IMR-90 (cell line): ENCODE results near the gene MUC5B. TPM values are rescaled to one million over a fixed set of nuclear protein-coding genes. Genes with fewer than 3 reads are reported as not detected.

Source experiments
- ATAC-seq: fragments of 200-7000 bp; cut with Tn5 transposase; 2 replicates; pipeline ENCODE4 v1.9.1; 2020; ENCODE audit warnings: low read depth, mild to moderate bottlenecking, moderate library complexity
- BruUV-seq: library from RNA; stranded (reverse); fragments of 400-500 nt; replicated peaks from 2 replicates; lab custom pipeline; 2021; lab: Mats Ljungman, UMichigan
- CTCF ChIA-PET: fragments of 300-600 bp; formaldehyde crosslinking; extraction: SDS; loops from one replicate; lab custom pipeline; 2021; ENCODE audit warnings: antibody characterized with exemption; lab: Yijun Ruan, JAX
- POLR2A ChIA-PET: fragments of 300-600 bp; sonication (Branson Sonifier 250); formaldehyde crosslinking; loops from one replicate; lab custom pipeline; 2022; ENCODE audit warnings: antibody characterized with exemption; ENCODE audit not compliant: unreplicated experiment; lab: Charles Lee
- DNase-seq: peaks from one replicate; pipeline ENCODE4 v3.0.0; 2013
- H2AFZ ChIP-seq: replicated peaks from 2 replicates; pipeline ENCODE3; 2013; ENCODE audit warnings: low read length, mild to moderate bottlenecking; ENCODE audit not compliant: poor library complexity
- H2AK5ac ChIP-seq: 2 replicates; pipeline ENCODE4 v1.6.1; 2013; ENCODE audit warnings: low read depth, low read length, inconsistent platforms
- H2AK9ac ChIP-seq: replicated peaks from 2 replicates; pipeline ENCODE3; 2013; ENCODE audit warnings: mild to moderate bottlenecking, low read depth, low read length, moderate library complexity; ENCODE audit not compliant: poor library complexity
- H2BK120ac ChIP-seq: 2 replicates; pipeline ENCODE4 v1.6.1; 2013; ENCODE audit warnings: low read depth, low read length, inconsistent platforms
- H2BK15ac ChIP-seq: 3 replicates; pipeline ENCODE4 v1.6.1; 2013; ENCODE audit warnings: low read depth, low read length, inconsistent platforms
- H2BK20ac ChIP-seq: 2 replicates; pipeline ENCODE4 v1.6.1; 2013; ENCODE audit warnings: low read depth, mild to moderate bottlenecking, inconsistent platforms, low read length, moderate library complexity
- H2BK5ac ChIP-seq: 2 replicates; pipeline ENCODE4 v1.6.1; 2013; ENCODE audit warnings: mild to moderate bottlenecking, low read depth, low read length, inconsistent platforms; ENCODE audit not compliant: poor library complexity, severe bottlenecking
- H3K14ac ChIP-seq: replicated peaks from 2 replicates; pipeline ENCODE4 v1.6.1; 2013; ENCODE audit warnings: low read depth, low read length, inconsistent platforms
- H3K18ac ChIP-seq: 2 replicates; pipeline ENCODE4 v1.6.1; 2013; ENCODE audit warnings: low read depth, low read length, control low read depth
- H3K23ac ChIP-seq: 2 replicates; pipeline ENCODE4 v1.6.1; 2013; ENCODE audit warnings: low read depth, low read length, inconsistent platforms
- H3K27ac ChIP-seq: 2 replicates; pipeline ENCODE4 v1.5.1; 2013; ENCODE audit warnings: mild to moderate bottlenecking, control low read depth, low read length; ENCODE audit not compliant: insufficient read depth
- H3K27me3 ChIP-seq: 2 replicates; pipeline ENCODE4 v1.6.1; 2013; ENCODE audit warnings: low read length; ENCODE audit not compliant: control insufficient read depth, insufficient read depth
- H3K36me3 ChIP-seq: 2 replicates; pipeline ENCODE4 v1.6.1; 2013; ENCODE audit warnings: low read length, mixed read lengths; ENCODE audit not compliant: control insufficient read depth, insufficient read depth
- H3K4ac ChIP-seq: 2 replicates; pipeline ENCODE4 v1.6.1; 2013; ENCODE audit warnings: low read depth, low read length, inconsistent platforms
- H3K4me1 ChIP-seq: 2 replicates; pipeline ENCODE4 v1.6.1; 2013; ENCODE audit warnings: low read length, mixed read lengths; ENCODE audit not compliant: control insufficient read depth, insufficient read depth
- H3K4me2 ChIP-seq: 2 replicates; pipeline ENCODE4 v1.6.1; 2013; ENCODE audit warnings: low read depth, mild to moderate bottlenecking, control low read depth, low read length, moderate library complexity
- H3K4me3 ChIP-seq: 2 replicates; pipeline ENCODE4 v1.5.1; 2013; ENCODE audit warnings: low read depth, mild to moderate bottlenecking, control low read depth, low read length, moderate library complexity; ENCODE audit not compliant: insufficient read depth
- H3K56ac ChIP-seq: 2 replicates; pipeline ENCODE4 v1.6.1; 2013; ENCODE audit warnings: low read length, inconsistent platforms; ENCODE audit not compliant: insufficient read depth; ENCODE audit errors: extremely low read depth
- H3K79me1 ChIP-seq, 2 experiments: 2 replicates each; pipeline ENCODE4 v1.6.1; 2013; ENCODE audit warnings: low read length in 2 of 2, inconsistent platforms in 1 of 2, low read depth in 1 of 2
- H3K9ac ChIP-seq: 2 replicates; pipeline ENCODE4 v1.6.1; 2013; ENCODE audit warnings: low read depth, low read length, control low read depth
- H3K9me1 ChIP-seq: 2 replicates; pipeline ENCODE4 v1.6.1; 2013; ENCODE audit warnings: low read length, inconsistent platforms; ENCODE audit not compliant: insufficient read depth
- H3K9me3 ChIP-seq: 2 replicates; pipeline ENCODE4 v1.6.1; 2013; ENCODE audit warnings: low read length; ENCODE audit not compliant: control insufficient read depth, insufficient read depth
- H4K20me1 ChIP-seq: 2 replicates; pipeline ENCODE4 v1.6.1; 2013; ENCODE audit warnings: low read length, inconsistent platforms; ENCODE audit not compliant: insufficient read depth
- H4K5ac ChIP-seq: 2 replicates; pipeline ENCODE4 v1.6.1; 2013; ENCODE audit warnings: mild to moderate bottlenecking, low read depth, low read length, control low read depth
- H4K8ac ChIP-seq, 2 experiments: 2 replicates each; pipeline ENCODE4 v1.6.1; 2013; ENCODE audit warnings: low read depth in 2 of 2, low read length in 2 of 2, control low read depth in 1 of 2, inconsistent platforms in 1 of 2
- H4K91ac ChIP-seq: 2 replicates; pipeline ENCODE4 v1.6.1; 2013; ENCODE audit warnings: low read depth, low read length, inconsistent platforms; ENCODE audit not compliant: insufficient read depth
- BHLHE40 ChIP-seq: fragments of 150-350 bp; IDR thresholded peaks from 2 replicates; pipeline ENCODE4 v1.6.1; 2016; ENCODE audit warnings: mild to moderate bottlenecking, low read depth, low read length
- MAZ ChIP-seq: IDR thresholded peaks from 2 replicates; pipeline ENCODE4 v1.6.1; 2012; ENCODE audit warnings: low read depth, mild to moderate bottlenecking, low read length, improper control_type of control experiment, moderate library complexity, borderline replicate concordance
- MXI1 ChIP-seq: IDR thresholded peaks from 2 replicates; pipeline ENCODE4 v1.6.1; 2012; ENCODE audit warnings: low read depth, mild to moderate bottlenecking, low read length, moderate library complexity, borderline replicate concordance
- NFE2L2 ChIP-seq: fragments of 150-350 bp; IDR thresholded peaks from 2 replicates; pipeline ENCODE4 v1.6.1; 2016; ENCODE audit warnings: low read depth, mild to moderate bottlenecking, low read length
- RCOR1 ChIP-seq: IDR thresholded peaks from 2 replicates; pipeline ENCODE4 v1.6.1; 2012; ENCODE audit warnings: mild to moderate bottlenecking, low read length, improper control_type of control experiment; ENCODE audit not compliant: insufficient replicate concordance
- RFX5 ChIP-seq: IDR thresholded peaks from 2 replicates; pipeline ENCODE4 v1.8.0; 2012; ENCODE audit warnings: low read depth, mild to moderate bottlenecking, low read length, moderate library complexity
- SMC3 ChIP-seq: fragments of 150-350 bp; IDR thresholded peaks from 2 replicates; pipeline ENCODE4 v1.6.1; 2016; ENCODE audit warnings: low read depth, mild to moderate bottlenecking, antibody characterized with exemption, low read length, moderate library complexity
- USF2 ChIP-seq: fragments of 150-350 bp; IDR thresholded peaks from 2 replicates; pipeline ENCODE4 v1.6.1; 2017; ENCODE audit warnings: mild to moderate bottlenecking, antibody characterized with exemption, low read length, low read depth
- WGBS, 2 experiments: methylation state at CpG; one replicate each; pipeline versions ENCODE4 v1.1.5 to v1.1.7; 2013; ENCODE audit warnings: missing lambda C conversion rate in 2 of 2; ENCODE audit not compliant: insufficient read length in 1 of 2; ENCODE audit errors: extremely low coverage in 2 of 2; 5-methylcytosine and 5-hydroxymethylcytosine counted together
- dilution Hi-C: fragments of 300-500 bp; cut with HindIII; formaldehyde crosslinking; loops from one replicate; pipeline ENCODE4 v1.14.3; 2018; ENCODE audit warnings: low sequenced_read_pairs; ENCODE audit not compliant: unreplicated experiment
- in situ Hi-C: fragments of 300-500 bp; cut with MboI; formaldehyde crosslinking; loops from 3 replicates; pipeline ENCODE4 v1.14.3; 2019; ENCODE audit warnings: low sequenced_read_pairs, inconsistent platforms, mixed read lengths
- intact Hi-C: fragments of 100-400 bp; cut with micrococcal nuclease; formaldehyde crosslinking; loops from 2 replicates; pipeline ENCODE4 v1.10.0; 2022
- polyA plus RNA-seq, 3 experiments: library from polyadenylated mRNA; depleted of rRNA; stranded (reverse); fragments of >200 nt; gene quantifications; 2 replicates each; pipeline ENCODE4 v1.2.3, GENCODE V29; 2012; ENCODE audit warnings: low replicate concordance in 1 of 3
- total RNA-seq: library from RNA; depleted of rRNA; stranded (reverse); fragments of >200 nt; gene quantifications from 2 replicates; pipeline ENCODE4 v1.2.3, GENCODE V29; 2012

The MUC5B gene
- total and polyA plus RNA-seq, 2 of the 4 experiments (the other 2 are of a cell fraction): not detected

DNA sequence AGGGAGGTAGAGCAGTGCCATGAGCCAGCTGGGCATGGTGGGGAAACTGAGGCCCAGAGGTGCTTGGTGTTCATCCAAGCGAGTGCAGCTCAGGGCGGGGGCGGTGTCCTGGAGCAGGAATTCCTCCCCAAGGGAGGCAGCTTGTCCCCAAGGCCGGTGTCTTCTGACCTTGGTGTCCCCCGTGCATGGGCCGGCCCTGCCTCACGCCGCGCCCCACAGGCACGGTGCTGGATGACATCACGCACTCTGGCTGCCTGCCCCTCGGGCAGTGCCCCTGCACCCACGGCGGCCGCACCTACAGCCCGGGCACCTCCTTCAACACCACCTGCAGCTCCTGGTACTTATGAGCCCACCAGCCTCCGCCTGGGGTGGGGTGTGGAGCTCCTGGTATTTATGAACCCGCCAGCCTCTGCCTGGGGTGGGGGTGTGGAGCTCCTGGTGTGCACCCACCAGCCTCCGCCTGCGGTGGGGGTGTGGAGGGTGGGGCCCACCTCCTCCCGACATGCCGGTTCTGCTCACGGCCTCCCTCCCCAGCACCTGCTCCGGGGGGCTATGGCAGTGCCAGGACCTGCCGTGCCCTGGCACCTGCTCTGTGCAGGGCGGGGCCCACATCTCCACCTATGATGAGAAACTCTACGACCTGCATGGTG, 6.7 kb downstream of the MUC5B start:
- no peak overlapping the region for H3K18ac ChIP-seq
- no peak for DNase-seq
- H3K36me3 ChIP-seq: no peaks in the 10 kb centered on the region
- no peaks in the 10 kb centered on the region for H3K9me3 ChIP-seq
- POLR2A ChIA-PET: no interaction called here
- H3K56ac ChIP-seq: no peak overlapping the region
- no peak overlapping the region for H3K4me3 ChIP-seq
- H2BK20ac ChIP-seq: no peak overlapping the region
- H3K9ac ChIP-seq: no peak overlapping the region
- no peak overlapping the region for H2AK5ac ChIP-seq
- CTCF ChIA-PET: interaction anchor here (0.6 kb wide), 1 partner anchor 136 kb away, joined by 3 read pairs; no protein-coding TSS in a partner anchor
- H4K20me1 ChIP-seq: no peaks in the 10 kb centered on the region; the same call in 1 of the 2 replicates
- no TSS peak for BruUV-seq
- H3K27me3 ChIP-seq: peaks cover 2% of the 10 kb centered on the region; the same call in 1 of the 2 replicates
- H3K4ac ChIP-seq: no peak overlapping the region
- no peak overlapping the region for H2BK15ac ChIP-seq
- intact Hi-C loops (no loop called here), dilution Hi-C loops (no loop called here), in situ Hi-C loops (no loop called here)
- H2AK9ac ChIP-seq: no peak overlapping the region
- H3K27ac ChIP-seq: no peak overlapping the region
- H4K5ac ChIP-seq: no peak overlapping the region
- no peak overlapping the region for H3K4me2 ChIP-seq
- H3K79me1 ChIP-seq: no peaks in the 10 kb centered on the region
- 79% methylated on average over 13 of the region's 27 CpGs; no CpG with 5 or more reads in 1 of the 2 experiments for WGBS, 2 experiments
- H3K4me1 ChIP-seq: no peaks in the 10 kb centered on the region
- H2BK120ac ChIP-seq: no peak overlapping the region
- no peaks in the 10 kb centered on the region for H3K9me1 ChIP-seq
- H2AFZ ChIP-seq: no peak overlapping the region
- ATAC-seq: no peak
- no peak overlapping the region for H4K91ac ChIP-seq
- no peak overlapping the region for H2BK5ac ChIP-seq
- H3K23ac ChIP-seq: no peak overlapping the region
- no peak for TF ChIP-seq NFE2L2
- TF ChIP-seq MXI1: no peak
- TF ChIP-seq USF2: no peak
- no peak for TF ChIP-seq BHLHE40
- TF ChIP-seq MAZ: no peak
- no peak for TF ChIP-seq RFX5
- TF ChIP-seq RCOR1: no peak
- TF ChIP-seq SMC3: no peak
- no peak overlapping the region for H3K14ac ChIP-seq
- H4K8ac ChIP-seq: no peak overlapping the region
